ENCODE results near the gene CDH4.

CDH4 gene

DNA sequence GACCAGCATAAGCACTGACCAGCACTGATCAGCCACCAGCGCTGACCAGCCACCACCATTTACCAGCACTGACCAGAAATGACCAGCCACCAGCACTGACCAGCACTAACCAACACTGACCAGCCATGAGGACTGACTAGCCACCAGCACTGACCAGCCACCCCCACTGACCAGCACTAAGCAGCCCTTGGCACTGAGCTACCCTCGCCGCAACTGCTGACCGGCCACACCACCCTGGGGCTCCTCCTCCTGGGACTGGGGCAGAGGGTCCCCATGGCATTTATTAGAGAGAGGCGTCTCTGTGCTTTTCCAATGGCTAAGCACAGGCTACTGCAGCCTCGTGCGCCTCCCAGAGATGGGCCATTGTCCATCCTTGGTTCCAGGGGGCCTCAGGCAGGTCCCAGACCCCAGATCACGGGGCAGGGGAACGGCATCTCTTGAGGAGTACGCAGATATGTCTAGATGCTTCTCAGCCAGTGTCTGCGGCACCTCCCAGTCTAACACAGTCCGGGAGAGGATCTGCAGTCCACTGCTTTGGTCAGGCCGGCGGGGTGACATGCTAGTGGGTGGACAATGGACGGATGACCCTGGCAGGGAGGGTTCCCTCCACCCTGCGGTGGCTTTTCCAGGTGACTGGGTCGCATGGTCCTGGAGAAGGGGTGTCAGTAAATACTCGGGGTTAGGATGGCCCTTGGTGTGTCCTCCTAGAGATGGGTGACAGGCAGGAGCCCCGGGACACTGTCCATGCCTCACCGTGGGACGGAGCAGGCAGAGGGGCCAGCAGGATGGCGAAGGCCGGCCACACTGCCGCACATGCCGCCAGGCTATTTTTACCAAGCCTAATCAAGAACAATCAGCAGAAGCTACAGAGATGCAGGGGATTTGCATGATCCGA, 645.6 kb downstream of the CDH4 start:
- DNase-seq (ENCODE audit: low spot score) = no peak

DNA sequence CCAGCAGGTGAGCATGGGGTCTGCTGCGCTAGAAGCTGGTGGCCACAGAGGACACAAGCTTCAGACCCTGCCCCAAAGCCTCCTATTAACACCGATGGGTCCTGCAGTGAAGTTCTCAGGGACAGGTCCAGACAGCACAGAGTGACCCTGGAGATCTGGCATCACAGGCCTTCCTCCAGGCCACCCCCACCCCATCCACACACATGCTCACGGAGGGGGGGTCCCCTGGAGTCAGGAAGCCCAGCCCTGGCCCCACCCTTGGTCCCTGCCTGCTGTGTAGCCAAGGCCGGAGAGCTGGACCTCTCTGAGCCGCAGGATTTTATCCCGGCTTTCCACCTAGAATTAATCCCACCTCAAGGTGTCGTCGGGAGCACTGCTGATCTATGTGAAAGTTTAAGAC, 646.3 kb downstream of the CDH4 start:
- no peak for DNase-seq (ENCODE audit: low spot score)

DNA sequence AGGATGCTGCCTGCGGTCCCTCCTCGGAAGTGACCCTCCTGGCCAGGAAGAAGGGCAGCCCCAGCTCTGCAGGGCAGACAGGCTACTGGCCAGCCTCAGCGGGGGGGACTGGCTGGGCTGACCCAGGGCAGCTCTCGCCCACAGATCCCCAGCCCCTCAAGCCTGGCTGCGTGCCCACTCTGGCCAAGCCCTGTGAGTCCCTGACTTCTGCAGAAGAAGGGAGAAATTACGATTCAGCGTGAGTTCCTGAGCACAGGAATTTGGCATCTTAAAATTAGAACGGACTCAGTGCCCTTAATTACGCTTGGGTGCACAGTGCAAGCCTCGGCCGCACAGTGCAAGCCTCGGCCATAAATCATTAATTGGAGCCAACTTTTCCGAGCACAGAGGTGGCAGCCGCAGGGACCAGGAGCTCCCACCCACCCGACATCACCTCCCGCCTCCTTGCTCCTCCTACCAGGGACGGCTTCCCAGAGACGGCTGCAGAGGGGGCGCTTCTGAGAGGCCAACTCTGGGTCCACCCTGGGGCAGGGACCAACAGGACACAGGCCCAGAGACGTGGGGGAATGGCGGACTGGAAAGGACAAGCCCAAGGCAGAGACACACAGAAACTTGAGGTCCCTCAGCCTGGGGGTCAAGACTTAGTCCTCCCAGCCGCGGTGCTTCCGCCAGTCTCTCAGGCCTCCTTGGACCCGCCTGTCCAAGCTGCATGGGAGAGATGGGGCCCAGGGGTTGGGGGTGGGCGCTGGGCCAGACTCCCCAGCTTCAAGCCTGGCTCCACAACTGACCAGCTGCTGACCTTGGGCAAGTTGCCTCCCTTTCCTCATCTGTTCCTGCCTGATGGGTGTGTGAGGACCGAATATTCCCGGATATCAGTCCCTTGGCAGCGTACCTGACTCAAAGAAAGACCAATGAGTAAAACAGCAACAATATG, 648.2 kb downstream of the CDH4 start:
- DNase-seq (ENCODE audit: low spot score) = no peak

DNA sequence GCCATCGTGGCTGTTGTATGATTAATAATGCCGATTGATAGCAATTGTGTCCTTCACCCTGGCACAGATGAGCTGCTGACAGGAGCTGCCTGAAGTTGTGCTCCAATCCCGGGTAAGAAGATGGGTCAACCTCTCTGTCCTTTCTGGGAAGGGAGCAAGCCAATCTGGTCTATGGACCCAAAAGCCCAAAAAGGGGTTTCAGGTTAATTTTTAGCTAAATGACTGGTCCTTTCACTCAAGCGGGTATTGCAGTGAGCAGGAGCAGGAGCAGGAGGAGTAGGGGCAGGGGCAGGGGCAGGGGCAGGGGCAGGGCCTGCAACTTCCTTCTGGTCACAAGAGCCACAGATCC, 648.9 kb downstream of the CDH4 start:
- DNase-seq (ENCODE audit: low spot score) = no peak

DNA sequence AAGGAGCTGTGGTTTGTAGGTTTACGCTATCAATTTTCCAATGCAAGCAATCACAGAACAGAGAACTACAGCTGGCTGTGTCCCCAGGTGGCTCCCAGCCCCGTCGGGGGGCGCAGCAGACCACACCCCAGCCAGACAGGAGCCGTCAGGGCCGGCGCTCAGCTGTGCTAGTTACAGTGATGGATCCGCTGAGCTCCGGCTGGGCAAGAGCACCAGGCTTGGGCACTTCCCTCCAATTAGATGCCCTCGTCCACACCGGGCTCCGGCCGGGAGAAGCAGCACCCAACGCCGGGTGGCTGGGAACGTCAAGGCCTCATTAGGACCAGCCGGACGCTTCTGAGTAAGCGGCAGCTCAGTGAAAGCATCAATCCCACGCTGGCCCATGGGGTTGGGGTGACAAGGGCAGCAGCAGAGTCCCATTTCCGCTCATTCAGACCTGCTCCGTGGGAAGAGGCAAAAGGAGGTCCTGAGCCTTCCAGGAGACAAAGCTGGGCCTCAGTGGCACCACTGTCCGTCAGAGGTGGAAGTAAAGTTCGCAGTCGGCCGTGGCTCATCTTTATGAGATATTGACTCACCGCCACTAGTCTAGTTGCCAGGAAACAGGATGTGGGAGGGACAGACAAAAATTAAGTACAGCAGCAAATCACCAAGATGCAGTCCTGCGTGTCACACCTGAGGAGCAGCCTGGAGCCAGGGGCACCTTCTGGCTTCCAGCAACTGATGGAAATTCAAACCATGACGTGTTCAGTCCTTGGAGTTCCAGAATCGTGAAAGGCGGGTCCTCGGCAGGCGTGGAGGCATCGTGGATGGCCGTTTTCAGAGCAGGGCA, 649.5 kb downstream of the CDH4 start:
- no peak for DNase-seq (ENCODE audit: low spot score)

DNA sequence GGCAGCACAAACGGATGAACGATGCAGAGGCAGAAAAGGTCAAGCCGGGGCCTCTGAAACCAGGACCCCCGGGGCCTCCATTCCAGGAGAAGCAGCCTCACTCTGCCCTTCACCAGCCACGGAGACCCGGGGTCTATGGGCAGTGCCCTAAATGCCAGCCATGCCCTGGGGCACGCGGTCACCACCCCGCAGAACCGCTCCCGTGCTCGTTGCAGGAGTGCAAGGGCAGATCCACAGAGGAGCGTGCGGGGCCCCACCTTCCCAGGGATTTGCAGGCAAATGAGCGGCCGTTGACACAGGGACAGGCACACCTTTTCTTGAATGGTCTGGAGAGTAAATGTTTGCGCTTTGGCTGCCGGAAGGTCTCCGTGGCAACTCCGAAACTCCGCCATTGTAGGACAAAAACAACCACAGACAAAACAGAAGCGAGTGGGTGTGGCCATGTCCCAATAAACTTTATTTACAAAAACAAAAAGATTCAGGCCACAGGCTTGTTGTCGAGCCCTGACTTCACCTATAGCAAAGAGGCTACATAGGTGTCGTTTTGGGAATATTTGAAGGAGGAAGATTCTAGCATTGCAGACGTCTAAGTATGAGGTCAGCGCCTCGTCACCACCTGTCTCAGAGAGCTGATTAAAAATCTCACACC, 650.3 kb downstream of the CDH4 start:
- DNase-seq (ENCODE audit: low spot score) = no peak

DNA sequence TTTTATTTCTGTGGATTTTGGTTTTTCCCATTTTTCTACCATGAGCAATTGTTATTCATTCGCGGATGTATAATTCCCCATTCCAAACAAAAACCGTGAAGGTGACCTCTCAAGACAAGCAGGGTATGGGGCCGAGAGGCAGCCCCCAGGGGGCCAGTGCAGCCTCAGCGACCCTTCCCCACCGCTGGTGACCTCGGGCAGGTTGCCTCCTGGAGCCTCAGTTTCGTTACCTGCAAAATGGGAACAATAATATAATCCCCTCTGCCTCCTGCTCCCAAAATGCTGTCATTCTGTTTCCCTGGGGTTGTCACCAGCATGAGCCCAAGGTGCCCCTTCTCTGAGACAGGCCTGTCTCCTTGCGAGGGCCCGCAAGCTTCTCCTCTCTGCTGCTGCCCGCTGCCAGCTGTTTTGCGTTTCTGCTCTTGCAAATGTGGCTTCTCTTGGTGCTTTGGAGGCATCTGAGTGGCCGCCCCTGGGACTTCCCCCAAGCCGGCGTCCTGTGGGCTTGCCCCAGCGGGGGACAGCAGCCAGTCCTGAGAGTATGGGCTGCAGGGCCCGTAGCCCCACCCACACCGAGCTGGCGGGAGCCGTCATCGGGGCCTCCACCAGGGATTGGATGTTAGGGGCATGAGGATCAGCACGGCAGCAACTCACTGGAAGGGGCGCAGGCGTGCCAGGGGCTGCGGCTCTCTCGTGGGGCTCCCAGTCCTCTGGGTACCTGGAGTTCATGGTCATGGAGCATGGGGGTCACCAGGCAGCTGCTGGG, 651.7 kb downstream of the CDH4 start:
- DNase-seq (ENCODE audit: low spot score) = peak; percentile 58

DNA sequence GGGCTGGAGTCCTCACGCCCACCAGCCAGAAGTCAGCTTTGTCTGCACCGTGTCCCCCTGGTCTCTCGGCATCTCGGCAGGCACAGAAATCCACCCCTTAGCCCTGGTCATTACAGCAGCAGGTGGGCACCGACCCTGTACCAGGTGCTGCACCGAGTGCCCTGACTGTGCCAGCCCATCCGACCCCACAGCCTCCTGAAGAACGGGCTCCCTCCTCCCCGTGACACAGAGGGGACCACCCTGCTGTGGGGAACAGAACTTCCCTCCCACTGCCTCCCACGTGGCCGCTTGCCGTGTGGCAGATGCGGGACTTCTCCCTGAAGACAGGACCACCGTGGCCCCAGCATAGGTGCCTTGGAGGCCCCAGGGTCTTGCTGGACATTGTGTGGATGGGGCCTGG, 652.4 kb downstream of the CDH4 start:
- no peak for DNase-seq (ENCODE audit: low spot score)

DNA sequence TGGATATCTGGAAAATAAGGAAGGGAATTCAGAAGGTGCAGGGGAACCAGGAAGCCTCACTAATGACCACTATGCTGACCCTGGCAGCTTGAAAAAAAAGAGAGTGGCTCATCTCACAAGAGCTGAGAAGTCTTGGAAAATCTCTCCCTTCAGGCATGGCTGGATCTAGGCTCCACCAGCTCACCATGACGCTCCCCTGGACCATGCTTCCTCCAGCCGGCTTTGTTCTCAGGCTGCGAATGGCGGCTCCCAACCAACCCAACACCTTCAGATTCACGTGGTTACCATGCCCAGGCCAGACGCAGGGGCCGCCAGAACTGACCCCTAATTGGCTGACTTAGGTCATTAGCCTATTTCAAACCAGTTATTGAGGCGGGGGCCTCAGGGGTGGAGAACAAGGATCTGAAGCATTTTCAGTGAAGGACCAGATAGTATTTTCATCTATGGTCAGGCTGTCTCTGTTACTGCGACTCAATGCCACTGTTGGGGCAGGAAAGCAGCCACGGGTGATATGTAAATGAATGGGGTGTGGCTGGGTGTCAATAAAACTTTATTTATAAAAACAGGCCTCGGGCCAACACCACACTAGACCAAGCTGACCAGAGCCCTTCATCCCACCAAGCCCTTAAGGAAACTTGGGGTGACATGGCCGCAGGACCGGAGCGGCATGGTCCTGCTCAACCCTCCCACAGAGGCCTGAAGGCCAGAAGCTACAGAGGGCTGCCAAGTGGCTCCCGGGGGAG, 653.9 kb downstream of the CDH4 start:
- no peak for DNase-seq (ENCODE audit: low spot score)

DNA sequence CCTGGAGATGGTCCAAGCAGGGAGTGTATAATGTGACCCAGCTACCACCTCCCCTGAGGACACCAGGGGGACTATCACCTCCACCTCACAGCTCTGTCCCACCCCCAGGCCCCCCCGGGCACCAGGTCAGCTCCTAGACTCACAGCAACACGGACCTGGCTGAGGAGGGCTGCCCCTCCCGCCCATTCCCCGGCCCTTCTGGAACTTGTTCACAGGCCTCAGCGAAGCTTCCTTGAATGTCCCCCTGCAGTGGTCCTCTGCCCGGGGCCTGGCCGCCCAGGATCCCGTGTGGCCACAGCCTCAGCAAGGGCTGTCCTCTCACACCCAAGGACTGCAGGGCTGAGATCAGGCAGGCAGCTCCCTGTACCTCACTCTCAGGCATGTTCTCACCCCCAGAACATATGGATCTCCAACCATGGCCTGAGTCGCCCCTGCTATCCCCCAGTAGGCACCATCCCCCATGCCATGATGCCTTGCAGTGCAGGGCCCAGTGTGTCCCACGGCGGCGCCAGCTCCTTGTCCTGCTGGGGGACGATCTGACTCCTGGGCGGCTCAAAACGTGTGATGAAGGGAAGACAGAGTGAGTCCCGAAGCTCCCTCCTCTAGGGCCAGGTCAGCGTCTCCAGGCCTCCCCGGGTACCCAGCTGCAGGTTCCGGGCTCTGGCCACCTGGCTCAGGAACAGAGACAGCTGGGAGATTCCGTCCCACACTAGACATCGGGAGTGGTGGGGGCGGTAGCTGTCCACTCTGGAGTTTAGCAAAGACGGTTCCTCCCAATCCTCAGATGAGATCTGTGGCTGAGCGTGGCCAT, 655.2 kb downstream of the CDH4 start:
- no peak for DNase-seq (ENCODE audit: low spot score)

DNA sequence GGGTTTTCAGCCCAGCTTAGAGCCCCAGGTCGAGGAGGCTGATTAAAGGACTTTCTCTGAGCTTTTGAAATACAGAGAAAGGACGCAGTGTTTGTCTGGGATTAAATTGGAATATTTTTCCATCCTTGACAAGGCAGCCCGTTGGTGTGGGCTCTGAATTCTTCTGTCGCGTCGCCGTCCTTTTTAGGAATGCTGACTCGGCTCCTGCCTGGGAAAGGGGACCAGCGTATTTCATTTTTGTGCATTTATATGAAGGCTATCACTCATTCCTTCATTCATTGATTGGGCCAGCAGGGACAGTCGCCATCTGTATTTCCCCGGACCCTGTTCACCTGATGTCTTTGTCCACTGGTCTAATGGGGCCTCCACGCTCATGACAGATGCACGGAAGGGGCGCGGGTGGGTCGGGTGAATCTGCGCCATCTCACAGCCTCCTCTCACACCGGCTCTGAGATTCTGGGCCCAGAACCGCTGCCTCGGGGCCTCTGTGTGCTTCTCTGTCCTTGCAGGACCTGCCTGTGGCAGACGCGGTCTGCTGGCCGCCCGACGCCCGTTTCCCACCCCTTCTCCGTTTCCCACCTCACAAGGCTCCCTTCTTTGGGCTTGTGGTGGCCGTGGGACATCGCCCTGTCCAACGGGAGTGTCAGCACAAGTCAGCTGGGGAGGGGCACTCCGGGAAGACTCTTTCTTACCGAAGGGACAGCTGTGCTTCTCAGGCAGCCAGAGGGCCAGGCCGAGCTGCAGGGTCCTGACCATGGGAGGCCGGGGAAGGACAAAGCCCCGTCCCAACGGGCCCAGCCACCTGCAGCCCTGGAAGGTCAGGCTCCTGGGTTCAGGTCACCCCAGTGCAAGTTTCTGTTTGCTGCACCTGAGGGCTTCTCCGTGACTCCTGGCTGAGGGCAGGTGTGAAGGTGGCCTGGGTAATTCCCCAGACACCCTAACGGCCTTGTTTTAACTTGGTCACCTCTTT, 656.3 kb downstream of the CDH4 start:
- no peak for DNase-seq (ENCODE audit: low spot score)

DNA sequence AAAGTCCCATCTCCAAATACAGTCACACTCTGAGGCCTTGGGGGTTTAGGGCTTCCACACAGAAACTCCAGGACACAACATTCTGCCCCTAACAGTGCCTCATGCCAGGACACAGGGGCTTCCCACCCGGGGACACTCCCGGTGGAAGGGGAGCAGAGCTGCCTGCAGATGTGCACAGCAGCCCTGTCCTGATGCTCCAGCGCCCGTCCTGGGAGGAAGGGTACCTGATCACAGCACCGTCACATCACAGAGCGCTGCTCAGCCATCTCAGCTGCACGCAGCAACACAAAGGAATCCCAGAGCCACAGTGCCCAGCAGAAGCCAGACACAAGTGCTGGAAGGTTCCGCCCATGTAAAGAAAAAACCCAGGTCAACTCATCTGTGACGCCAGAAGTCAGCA, 657.0 kb downstream of the CDH4 start:
- DNase-seq (ENCODE audit: low spot score) = no peak

DNA sequence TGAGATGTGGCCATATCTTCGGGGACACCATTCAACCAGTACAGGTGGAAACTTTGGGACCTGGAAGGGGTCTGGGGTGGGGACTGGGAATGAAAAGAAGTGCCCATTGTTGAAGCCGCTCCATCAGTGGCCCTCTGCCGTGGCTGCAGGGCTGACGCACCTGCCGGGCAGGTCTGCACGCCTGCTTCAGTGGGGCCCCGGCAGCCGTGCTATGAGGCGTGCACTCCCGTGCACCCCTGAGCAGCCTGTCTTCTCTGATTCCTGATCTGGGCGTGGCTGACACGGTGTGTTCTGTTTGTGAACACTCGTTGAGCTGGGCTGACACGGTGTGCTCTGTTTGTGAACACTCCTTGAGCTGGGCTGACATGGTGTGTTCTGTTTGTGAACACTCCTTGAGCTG, 657.8 kb downstream of the CDH4 start:
- no peak for DNase-seq (ENCODE audit: low spot score)

DNA sequence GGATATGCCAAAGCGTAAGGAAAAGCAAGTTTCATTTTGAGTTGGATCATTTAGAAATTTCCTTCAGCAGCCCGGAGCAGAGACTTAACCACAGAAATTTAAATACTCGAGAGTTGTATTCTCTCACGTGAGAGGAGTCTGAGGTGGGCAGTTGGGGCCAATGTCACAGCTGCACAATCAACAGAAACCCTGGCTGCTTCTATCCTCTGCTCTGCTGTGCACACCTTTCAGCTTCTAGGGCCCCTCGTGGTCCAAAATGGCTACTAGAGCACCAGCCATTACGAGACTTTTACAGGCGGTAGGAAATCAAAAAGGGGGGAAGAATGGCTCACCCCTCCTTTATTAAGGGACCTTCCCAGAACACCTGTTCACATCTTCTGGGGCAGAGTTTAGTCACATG, 659.8 kb downstream of the CDH4 start:
- DNase-seq (ENCODE audit: low spot score) = no peak

DNA sequence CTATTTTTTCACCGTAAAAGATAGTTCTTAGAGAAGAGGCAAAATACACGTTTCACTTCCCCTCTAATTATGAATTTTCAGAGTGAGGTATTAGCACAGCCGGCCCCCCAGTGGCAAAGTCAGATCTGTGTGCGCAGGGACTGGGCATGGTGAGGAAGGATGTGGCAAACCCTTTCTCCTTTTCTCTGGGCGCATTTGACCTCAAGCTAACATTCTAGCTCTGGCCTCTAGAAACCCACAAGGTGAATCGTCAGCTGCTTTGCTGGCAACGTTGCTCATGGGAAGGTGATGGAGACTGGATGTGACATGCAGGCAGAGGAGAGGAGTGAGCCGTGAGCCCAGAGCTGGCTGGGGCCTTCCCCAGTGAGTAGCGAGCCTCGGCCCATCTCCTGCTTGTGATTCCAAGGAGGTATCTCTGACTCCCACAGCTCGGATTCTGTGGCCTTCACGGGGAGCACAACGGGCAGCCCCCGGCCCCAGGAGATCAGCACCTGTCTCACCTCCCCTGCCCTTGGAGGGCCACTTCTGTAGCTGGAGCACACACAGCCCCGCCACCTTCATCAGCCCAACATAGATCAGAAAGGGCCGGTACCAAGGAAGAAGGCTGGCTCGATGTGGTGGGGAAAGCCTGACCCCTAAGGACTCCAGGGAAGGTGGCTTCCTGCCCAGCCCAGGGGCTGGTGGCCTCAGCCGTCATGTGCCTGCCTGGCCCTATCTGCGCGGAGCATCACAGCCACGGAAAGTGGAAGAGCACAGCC, 660.8 kb downstream of the CDH4 start:
- DNase-seq (ENCODE audit: low spot score) = no peak

DNA sequence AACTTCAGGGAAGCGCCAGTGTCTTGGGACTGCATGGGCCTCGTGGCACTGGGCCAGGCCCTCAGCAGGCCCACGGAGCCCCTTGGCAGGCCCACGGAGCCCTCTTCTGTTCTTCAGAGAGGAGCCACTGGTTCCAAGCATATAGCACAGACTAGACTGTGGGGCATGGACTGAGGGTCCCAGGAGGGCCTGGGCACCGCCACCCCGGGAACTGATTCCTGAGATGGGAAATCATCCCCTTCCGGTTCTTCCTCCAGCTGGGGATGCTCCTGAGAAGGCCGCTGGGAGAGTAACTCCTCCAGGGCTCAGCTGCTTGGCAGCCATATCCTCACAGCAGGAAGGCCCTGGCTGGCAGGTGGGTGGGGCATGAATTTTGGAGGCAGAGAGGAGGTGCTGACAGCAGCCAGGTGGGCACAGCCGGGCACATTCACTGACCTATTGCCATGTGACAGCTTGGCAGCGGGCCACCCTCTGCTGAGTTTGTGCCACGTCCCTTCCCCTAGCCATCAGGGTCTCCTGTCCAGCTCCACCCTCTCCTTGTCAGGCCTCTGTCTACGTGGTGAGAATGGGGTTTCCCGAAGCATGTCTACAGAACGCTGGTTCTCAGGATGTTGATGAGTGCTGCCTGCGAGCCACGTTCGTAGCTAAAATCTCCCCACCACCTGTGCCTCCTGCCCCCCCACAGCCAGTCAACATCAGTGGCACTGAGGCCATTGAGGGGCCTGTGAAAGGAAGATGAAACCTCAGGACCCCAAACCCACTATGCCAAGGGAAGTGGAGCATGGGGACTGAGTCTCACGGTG, 661.6 kb downstream of the CDH4 start:
- no peak for DNase-seq (ENCODE audit: low spot score)

DNA sequence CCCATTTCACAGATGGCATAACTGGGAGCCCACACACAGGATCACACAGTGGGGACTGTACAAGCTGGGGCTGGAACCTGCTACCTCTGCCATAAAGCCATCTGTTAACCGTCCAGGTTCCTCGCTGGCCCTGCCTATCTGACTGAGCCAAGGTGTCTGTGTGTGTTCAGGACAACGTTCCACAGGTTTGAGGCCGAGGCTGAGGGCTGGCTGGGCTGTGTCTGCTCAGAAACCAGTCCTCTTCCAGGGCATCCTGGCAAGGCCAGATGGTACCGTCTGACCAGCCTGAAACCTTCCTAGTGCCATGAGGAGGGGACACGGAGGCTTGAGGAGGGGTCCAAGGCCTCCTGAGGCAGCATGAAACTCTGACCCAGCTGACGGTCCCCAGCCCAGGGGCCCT, 663.0 kb downstream of the CDH4 start:
- no peak for DNase-seq (ENCODE audit: low spot score)

All from iPS-NIHi11 (cell line).